ENCODE measurements around the gene ALPP.
"Not testable (repeated sequence)": the region's sequence is repeated elsewhere in the genome, so short reads cannot be mapped to it uniquely, and the experiment has no call there.

ALPP gene

DNA sequence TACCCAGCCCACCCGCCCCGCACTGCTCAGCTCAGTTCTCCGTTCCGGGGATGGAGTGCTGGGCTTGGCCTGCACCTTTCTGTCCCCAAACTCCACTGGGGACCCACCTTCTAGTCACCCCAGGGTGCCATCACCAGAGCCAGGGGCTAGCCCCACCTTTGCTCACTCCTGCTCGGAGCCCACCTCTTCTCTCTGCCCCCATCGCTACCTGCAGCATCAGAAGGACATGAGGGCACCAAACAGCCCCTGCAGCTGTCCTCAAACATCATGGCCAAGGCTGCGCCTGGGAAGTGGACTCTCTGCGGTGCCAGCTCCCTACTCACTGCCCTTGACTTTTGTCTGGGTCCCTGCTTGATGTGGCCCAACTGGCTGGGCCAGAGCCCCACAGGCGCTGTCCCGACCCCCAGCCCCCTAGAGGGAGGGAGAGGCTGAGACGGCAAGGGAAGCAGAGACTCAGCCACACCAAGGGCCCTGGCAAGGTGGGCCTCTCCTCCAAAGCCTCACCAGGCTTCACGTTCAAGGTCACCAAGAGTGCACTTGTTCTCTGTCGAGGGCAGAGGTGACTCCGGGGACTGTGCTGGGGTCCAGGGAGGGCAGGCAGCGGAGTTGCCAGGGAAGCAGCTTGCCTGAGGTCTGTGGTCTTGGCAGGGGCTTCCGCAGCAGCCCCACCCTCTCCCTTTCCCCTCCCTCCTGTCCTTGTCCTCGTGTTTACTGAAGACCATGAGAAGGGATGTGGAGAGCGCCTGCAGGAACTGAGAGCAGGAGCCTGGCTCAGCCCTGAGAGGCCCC, 13.6 kb upstream of the ALPP start:
- not testable (repeated sequence) for DNase-seq

DNA sequence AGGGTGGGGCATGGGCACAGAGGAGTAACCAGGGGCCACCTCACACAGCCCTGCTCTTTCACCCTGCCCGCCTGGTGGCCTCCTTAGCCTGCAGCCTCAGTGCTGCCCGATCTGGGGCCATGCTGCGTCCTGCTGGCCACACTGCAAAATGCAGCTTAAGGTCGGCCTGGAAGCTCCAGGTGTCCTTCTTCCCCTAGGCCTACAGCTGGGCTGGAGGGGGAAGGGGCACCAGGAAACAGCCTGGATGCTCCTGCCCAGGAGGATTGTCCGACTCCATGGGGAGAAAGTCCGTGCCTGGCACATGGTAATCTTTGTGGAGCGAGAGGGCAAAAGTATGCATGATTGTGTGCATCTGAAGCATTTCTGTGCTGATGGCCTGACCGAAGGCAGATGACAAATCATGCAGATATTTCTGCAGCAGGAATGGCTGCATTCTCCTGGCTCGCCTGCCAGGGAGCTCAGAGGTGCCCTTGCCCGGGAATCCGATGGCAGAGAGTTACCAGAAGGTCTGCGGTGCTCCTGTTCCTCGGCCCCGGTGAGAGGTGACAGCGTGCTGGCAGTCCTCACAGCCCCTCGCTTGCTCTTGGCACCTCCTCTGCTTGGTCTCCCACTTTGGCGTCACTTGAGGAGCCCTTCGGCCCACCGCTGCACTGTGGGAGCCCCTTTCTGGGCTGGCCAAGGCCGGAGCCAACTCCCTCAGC, 12.8 kb upstream of the ALPP start:
- DNase-seq = no peak

DNA sequence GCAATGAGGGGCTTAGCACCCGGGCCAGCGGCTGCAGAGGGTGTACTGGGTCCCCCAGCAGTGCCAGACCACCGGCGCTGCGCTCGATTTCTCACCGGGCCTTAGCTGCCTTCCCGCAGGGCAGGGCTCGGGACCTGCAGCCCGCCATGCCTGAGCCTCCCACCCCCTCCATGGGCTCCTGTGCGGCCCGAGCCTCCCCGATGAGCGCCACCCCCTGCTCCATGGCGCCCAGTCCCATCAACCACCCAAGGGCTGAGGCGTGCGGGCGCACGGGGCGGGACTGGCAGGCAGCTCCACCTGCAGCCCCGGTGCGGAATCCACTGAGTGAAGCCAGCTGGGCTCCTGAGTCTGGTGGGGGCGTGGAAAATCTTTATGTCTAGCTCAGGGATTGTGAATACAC, 12.1 kb upstream of the ALPP start:
- not testable (repeated sequence) for DNase-seq

DNA sequence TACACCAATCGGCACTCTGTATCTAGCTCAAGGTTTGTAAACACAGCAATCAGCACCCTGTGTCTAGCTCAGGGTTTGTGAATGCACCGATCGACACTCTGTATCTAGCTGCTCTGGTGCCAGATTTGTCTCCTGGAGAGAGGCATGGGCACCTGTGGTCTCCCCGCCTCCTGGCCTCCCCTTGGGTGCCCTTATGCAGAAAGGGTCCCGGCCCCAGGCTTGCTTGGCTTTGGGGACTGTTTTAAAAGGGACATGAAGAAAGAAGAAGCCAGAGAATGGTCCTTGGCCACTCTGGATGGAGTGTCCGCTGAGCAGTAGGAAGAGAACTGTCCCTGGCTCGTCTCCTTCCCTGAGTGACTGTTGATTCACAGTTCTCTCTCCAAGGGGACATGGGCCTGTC, 11.5 kb upstream of the ALPP start:
- no peak for DNase-seq

DNA sequence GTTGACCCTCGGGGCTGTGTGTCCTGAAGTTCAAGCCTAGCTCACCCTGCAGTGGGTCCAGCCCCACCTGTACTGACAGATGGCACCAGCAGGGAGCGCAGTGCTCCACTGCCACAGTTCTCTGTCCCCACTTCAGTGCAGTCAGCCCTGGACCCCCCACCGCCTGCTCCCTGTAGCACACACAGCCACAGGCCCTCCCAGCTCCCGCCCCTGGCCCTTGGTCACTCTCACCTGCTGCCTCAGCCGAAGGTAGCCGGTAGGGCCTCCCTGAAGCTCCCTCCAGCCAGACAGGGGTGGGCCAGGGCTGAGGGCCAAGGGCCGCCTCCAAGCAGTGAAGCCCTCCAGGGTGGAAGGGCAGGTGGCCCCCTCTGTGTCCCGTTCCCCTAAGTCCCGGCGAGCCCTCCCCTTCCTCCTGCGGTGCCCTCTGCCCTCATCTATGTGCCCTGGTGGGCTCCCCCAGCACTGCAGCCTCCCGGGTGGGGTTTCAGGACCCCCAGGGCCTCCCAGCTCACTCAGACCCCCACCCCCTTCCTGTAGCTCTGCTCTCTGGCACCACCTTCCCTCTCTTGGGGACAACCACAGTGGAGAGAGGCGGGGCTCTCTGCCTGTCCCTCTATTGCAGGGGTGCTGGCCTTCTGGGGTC, 10.8 kb upstream of the ALPP start:
- no peak for DNase-seq

DNA sequence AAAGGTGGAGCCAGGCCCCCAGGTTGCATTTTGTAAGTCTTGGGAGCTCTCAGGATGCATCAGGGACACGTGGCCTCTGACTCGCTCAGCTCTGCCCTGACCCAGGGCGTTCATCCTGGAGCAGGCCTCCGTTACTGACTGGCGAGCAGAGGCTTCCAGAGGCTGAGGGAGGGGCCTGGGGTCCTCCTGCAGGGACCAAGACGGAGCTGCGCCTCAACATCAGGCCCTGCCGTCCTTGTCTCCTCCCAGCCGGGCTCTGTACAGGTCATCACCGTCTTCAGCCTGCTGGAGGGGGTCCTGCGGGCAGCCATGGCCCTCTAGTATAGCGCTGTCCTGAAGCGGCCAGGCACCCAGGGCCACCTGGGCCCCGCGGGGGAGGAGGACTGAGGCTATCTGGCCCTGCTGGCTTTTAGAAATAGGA, 10.2 kb upstream of the ALPP start:
- DNase-seq = no peak

DNA sequence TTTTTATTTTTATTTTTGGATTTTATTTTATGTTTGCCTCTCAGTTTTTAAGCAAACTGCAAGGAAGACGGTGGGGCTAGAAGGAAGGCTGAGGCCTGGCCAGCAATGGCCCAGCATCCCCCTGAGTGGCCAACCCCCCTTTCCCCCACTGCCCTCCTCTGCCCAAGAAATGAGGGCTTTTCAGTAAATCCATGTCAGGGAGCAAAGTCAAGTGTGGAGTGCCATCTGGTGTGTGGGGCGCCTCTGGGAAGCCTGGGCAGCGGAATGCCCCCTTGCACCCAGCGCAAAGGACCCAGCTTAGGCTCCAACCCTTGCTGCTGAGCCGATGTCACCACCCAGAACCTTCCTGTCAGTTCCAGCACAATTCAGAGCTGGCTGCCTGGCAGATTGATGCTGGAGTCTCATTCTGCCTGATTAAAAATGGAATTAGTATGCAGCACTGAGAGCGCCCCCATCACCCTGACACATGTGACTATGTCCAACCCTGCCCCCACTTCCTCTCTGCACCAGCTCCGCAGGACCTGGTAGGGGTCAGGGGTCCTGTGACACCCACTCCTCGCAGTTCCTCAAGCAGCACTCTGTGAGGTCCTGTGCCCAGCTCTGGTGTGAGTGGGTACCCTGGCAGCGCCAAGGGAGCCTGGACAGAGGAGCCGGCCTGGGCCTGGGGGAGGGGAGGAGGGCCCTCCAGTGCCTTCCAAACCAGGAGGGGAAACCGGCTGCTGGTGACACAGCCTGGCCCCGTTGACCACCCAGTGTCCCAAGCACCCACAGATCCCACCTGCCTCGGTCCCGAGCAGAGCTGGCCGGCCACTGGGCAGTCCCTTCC, 9.2 kb upstream of the ALPP start:
- DNase-seq = no peak

DNA sequence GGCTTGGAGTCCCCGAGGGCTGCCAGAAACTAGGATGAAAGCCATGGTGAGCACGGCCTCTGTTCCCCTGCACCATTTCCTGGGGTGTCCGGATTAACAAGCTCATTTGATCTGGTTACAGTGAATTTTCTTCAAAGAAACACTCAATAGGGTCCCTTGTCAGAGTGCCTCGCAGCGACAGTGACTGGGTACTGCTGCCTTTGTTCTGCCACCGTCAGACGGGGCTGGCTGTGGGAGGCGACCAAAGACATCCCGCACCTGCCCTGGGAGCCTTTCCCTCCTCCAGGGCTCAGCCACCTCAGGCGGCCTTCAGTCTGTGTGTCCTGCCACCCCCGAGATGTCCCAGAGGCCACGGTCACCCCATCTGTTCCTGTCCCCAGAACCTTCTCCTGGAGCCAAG, 8.5 kb upstream of the ALPP start:
- not testable (repeated sequence) for DNase-seq

DNA sequence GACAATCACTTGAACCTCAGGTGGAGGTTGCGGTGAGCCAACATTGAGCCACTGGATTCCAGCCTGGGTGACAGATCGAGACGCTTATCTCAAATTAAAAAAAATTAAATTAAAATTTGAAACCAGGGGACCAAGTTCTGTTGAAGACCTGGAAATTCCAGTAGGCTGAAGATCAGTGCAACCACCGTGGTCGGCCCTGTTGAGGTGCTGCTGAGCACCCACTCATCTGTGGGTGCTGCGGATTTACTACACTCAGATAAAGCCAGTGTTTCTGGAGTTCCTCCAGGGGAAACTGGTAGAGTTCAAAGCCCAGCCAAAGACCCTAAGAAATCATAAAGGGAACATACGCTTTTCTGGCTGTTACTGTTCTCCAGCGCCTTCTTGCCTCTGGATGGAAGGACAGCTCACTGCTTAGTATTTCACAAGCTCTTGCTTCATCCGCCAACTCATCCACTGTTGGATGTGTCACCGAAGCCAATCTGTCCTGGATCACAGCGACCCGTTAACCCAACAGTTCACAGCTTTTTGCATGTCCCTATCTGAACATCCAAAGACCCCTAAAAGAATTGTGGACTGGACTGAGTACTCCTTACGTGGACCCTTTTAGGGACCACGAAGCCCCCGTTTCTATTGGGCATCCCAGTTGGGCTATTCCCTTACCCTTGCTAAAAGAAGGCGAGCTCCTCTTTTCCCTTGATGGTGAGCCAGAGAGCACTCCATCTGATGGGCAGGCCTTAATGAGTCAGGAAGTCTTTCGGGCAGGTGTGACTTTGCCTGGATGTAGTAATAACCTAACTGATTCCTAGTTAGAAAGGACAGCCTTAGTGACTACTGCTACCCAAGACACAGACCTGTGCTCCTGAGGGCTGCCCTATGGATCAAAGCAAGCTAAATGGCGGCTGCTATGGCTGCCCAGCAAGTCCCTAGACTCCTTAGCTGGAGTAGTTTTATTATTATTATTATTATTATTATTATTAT, 6.0 kb upstream of the ALPP start:
- no peak for DNase-seq

DNA sequence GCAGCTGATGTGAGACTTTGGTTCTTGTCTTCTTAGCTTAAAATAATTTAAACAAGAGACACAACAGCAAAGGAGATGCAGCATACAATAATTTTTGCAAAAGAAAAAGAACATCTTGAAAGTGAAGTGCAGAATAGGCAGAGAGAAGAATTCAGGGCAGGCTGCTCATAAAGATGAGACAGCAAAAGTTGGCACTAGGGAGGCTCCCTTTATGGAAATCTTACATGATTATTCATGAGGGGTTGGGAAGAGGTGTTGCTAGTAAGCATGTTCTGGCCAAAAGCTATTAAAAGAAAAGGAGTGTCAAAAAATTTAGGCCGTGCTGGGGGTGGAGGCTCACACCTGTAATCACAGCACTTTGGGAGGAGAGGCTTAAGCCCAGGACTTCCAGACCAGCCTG, 4.2 kb upstream of the ALPP start:
- no peak for DNase-seq

DNA sequence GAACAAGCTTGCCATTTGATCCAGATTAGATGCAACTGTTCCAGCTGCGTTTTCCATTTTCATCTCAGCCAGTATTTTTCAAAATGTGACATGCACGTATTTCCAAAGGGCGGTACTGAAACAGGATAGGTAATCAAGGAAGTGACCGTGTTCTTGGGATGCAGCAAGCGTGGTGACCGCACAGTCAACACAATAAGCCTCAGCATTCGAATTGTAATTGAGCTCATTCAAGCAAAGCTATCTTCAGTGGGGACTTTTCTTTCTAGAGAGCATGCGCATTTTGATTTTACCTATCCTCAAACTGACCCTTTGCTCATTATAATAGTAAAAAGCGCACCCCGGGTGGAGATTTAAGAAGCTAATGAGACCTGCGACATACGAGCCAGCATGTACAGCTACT, 3.4 kb upstream of the ALPP start:
- DNase-seq = no peak

DNA sequence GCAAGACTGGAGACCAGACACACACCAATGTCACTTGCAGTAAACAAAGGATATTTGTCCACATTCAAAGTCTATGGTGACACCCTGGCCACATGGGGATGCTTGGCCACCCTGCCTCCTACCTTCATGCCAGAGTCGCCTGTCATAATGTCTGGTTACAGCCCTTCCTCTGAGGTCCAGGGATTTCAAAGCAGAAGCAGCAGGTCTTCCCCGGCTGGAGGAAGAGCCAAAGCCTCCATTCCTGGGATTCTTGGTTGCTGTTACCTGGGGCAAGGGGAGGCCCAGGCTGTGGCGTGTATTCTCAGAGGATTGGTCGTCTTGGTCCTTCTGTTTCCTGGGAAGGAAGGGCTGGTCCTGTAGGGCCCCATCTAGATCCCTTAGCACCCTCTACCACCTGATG, 2.3 kb upstream of the ALPP start:
- no peak for DNase-seq

DNA sequence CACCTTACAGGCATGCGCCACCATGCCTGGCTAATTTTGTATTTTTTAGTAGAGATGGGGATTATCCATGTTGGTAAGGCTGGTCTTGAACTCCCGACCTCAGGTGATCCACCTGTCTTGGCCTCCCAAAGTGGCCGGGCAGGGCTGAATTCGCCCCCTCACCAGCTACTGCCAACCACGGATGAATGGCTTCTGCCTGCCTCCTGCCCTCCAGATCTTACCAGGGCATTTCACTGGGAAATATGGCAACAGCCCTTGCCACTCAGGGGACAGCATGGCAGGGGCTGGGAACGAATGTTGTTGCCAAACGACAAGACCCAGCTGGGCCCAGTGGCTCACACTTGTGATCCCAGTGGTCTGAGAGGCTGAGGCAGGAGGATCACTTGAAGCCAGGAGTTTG, 1.8 kb upstream of the ALPP start:
- no peak for DNase-seq

DNA sequence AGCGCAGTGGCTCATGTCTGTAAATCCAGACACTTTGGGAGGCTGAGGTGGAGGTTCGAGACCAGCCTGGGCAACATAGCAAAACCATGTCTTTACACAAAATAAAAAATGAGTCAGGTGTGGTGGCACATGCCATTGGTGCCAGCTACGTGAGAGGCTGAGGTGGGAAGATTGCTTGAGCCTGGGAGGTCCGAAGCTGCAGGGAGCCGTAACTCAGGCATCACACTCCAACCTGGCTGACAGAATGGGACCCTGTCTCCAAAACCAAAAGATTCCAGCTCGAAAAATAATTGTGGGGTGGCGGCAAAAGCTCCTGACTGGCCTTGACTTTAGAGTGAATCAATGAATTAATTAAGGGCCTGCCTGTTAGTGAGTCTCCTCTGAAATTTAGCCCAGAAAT, 1.2 kb upstream of the ALPP start:
- no peak for DNase-seq

DNA sequence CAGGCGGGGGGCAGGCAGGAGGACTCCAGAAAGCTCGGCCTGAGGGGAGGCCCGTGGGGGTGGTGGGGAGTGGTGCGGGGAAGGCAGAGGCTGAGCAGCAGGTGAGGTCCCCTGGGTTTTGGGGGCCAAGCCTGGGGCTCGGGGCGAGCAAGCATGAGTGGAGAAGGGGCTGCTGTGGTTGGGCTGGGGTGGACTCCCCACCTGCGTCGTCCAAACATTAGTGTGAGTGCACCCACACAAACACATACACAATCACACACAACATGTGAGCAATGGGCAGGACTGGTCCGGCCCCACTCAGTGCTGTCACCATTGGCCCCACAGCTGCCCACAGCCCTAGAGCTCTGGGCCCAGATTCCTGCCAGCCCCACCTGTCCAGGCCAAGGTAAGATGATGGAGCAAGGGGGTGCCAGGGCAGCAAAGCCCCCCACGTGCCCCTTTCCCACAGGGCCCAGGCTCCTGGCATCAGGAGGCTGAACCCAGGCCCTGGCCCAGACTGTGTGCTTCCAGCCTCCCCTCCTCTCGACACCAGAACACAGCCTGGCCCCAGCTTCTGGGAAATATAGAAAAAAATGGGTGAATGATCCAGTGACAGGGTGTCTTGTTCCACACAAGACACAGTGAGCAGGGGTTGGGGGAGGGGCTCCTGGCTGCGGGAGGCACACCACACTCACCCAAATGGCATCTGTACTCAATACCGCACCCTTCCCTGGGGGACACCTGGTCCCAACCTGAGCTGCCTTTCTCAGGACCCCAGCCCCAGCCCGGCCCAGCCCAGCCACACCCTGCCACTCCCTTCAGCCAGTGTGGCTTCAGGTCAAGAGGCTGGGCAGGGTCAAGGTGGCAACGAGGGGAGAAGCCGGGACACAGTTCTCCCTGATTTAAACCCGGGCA, 463 bp upstream of the ALPP start:
- no peak for DNase-seq

DNA sequence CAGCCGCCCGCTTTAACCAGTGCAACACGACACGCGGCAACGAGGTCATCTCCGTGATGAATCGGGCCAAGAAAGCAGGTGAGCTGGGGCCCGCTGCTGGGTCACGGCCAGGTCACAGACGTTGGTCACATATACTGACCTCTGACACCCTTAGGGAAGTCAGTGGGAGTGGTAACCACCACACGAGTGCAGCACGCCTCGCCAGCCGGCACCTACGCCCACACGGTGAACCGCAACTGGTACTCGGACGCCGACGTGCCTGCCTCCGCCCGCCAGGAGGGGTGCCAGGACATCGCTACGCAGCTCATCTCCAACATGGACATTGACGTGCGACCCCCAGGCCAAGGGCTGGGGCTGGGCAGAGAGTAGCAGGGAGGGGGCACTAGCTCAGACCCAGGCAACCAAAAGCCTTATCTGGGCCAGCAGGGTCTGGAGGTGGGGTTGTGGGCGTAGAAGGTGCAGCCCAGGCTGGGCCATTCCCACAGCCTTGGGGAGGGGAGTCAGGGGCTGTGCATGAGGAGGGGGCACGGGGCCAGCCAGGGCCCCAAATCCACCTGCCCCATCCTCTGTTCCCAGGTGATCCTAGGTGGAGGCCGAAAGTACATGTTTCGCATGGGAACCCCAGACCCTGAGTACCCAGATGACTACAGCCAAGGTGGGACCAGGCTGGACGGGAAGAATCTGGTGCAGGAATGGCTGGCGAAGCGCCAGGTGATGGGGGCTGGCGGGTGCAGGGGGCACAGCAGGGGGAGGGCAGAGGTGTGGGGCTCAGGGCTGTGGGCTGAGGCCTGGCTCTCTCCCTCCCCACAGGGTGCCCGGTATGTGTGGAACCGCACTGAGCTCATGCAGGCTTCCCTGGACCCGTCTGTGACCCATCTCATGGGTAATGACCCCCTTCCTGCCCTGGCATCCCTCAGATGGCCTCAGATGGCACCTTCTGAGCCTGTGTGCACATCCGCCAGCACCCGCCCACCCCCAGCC, 1.3 kb downstream of the ALPP start:
- not testable (repeated sequence) for DNase-seq

DNA sequence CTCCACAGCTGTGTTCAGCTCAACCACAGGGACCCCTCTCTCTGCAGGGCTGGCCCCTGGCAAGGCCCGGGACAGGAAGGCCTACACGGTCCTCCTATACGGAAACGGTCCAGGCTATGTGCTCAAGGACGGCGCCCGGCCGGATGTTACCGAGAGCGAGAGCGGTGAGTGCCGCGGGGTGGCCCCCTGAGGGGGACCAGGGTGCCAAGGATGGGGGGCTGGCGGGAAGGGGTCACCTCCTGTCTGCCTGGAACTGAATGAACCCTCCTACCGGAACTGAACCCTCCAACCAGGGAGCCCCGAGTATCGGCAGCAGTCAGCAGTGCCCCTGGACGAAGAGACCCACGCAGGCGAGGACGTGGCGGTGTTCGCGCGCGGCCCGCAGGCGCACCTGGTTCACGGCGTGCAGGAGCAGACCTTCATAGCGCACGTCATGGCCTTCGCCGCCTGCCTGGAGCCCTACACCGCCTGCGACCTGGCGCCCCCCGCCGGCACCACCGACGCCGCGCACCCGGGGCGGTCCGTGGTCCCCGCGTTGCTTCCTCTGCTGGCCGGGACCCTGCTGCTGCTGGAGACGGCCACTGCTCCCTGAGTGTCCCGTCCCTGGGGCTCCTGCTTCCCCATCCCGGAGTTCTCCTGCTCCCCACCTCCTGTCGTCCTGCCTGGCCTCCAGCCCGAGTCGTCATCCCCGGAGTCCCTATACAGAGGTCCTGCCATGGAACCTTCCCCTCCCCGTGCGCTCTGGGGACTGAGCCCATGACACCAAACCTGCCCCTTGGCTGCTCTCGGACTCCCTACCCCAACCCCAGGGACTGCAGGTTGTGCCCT, 2.9 kb downstream of the ALPP start:
- not testable (repeated sequence) for DNase-seq

Measured in kidney glomerular epithelial cell (primary cell).